NCI-H146 treated with DMSO at 0.1 percent for 48 hours (cell line): Measurements from ENCODE around the gene RNF180.
"Not testable (repeated sequence)": the region's sequence is repeated elsewhere in the genome, so short reads cannot be mapped to it uniquely, and the experiment has no call there.

Experiments used
- DNase-seq: peaks from one replicate; lab custom pipeline; 2025; ENCODE audit not compliant: unreplicated experiment; lab: John Stamatoyannopoulos, UW

RNF180 gene

DNA sequence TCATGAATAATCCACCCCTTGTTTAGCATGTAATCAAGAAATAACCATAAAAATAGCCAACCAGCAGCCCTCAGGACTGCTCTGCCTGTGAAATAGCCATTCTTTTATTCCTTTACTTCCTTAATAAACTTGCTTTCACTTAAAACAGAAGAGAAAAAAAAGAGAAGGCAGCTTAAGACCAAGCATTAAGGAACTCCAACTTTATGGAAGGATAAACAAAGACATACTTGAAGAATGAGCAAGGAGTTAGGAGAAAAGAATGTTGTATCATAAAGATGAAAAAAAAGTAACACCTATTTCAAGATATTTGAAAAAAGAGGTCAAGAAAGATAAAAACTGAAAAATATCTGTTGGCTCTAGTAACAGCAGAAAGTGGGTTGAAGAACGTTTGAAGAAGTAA, 107.6 kb downstream of the RNF180 start:
- DNase-seq = no peak

DNA sequence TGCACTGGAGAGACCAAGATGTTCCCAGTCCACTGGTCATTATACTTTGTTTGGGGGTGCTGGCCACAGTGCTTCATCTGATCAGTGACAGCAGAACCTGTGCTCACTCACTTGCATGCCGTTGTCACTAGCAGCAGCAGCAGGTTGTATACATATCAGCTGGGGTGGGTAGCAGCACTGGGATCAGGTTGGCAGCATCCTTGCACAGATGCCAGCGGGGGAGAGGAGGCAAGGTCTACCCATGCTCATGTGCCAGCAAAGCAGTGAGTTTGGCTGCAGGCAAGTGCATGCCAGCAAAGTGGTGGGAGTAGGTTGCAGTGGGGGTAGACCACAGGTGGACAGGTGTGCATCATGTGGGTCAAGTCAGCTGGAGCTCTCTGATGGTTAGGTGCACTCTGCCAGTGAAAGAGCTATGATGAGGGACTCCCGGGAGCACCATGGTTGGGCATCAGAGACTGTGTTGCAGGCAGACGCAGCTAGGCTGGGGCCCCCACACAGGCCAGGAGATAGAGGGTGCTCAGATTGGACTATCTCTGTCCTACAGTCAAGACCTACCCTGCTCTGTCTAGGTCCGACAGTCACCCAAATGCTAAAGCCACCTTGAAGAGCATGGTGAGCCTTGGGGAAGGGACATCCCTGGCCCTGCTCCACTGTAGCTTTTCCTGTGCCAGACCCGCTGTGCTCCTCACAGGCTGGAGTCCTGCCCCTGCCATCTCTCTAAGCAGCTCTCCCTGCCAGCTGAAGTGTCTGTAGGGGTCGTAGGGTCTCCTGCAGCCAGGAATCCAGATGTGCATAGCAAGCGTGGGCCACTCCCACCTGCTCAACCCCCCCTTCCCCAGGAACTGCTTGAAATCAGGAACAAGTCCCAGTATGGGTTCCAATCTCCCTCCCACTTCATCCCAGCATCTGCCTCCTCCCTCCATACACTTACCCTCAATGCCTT, 119.8 kb downstream of the RNF180 start:
- no peak for DNase-seq

DNA sequence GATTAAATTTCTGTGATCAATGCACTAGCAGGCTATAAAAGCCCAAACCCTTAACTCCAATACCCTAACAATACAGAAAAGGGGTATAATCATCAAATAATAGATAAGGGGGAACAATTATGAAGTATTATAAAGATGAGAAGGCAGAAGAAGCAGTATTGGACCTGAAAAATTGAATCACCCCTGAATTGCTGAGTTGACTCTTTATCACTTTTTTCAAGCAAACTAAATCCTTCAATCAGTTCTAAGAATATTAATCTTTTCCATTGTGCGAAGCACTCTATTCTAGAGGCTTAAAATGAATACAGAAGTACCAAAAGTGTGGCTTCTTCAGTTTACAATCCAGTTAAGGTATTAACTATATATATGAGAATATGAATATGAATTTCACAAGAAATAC, 120.7 kb downstream of the RNF180 start:
- no peak for DNase-seq

DNA sequence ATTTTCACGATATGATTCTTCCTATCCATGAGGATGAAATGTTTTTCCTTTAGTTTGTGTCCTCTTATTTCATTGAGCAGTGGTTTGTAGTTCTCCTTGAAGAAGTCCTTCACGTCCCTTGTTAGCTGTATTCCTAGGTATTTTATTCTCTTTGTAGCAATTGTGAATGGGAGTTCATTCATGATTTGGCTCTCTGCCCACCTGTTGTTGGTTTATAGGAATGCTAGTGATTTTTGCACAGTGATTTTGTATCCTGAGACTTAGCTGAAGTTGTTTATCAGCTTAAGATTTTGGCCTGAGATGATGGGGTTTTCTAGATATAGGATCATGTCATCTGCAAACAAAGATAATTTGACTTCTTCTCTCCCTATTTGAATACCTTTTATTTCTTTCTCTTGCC, 122.9 kb downstream of the RNF180 start:
- DNase-seq = not testable (repeated sequence)

DNA sequence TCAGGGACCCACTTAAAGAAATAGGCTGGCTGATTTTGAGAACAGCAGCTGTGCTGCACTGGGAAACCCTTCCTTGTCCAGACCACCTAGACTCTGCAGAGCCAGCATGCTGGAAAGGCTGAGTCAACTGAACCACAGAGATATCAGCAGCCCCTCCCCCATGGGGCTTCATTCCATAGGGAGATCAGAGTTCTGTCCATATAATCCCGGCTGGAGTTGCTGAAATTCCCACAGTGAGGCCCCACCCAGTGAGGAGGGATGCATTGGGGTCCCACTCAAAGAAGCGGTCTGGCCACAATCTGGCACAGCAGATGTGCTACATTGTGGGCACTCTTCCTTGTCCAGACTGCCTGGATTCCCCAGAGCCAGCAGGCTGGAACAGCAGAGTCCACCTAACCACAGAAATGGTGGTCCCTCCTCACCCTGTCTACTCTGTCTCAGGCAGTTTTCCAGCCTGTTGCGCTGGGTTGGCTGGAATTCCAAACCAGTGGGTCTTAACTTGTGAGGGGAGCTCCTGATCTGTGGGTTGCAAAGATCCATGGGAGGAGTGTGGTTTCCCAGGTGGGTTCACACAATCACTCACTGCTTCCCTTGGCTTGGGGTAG, 127.1 kb downstream of the RNF180 start:
- no peak for DNase-seq

DNA sequence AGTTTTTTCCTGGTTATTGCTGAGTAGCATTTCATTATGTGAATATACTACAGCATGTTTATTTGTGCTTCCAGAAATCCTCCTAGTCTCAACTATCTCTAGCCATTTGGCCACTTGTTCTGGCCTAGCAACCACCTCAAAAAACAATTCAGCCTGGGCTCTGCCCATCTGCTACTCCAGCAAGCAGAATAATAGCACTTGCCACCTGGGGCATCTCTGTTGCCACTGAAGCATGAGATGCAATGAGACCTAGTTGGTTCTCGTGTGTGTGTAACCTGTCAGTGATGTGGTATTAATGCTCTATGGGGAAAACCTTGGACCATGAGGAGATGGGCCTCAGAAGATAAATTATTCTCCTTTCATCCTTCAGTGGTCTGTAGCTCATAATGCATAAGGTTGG, 129.5 kb downstream of the RNF180 start:
- no peak for DNase-seq

DNA sequence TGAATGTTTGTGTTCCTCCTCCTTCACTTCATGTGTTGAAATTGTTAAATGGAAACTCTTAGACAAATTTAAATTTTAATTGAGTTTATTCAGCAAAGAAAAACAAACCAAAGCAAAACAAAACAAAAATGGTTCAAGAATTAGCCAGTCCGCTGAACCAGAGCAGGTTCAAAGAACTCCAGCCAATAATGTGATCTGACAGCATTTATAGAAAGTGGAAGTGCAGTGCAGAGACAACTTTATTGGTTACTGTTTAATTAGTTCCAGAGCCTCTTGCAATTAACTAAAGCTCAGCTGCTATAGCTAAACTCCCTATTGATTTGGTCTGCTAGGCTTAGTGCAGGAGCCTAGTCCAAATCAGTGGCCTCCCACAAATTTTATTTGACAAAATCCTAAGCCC, 132.9 kb downstream of the RNF180 start:
- no peak for DNase-seq

DNA sequence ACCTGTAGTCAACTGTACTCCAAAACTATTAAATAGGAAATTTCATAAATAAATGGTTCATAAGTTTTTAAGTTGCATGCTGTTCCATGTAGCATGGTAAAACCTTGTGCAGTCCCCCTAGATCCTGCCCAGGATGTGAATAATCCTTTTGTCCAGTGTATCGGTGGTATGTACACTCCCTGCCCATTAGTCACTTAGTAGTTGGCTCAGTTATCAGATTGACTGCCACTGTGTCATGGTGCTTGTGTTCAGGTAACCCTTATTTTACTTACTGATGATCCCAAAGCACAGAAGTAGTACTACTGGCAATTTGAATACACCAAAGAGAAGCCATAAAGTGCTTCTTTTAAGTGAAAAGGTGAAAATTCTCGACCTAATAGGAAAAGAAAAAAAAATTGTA, 134.2 kb downstream of the RNF180 start:
- no peak for DNase-seq

DNA sequence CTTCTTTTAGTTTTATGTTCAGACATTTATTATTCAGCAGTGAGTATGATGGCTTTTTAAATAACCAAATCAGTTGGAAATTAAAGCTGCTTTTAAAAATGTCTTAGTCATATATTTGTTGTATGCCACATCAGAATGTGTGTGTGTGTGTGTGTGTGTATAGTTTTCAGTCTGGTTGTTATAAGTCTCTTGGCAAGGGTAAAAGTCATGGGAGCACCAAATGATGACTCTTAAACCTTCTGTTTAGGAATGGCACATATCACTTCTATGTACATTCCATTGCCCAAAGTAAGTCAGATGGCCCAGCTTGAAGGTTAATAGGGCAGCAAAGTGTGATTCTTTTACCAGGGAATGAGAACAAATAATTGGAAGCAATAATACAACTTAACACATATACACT, 135.9 kb downstream of the RNF180 start:
- no peak for DNase-seq

DNA sequence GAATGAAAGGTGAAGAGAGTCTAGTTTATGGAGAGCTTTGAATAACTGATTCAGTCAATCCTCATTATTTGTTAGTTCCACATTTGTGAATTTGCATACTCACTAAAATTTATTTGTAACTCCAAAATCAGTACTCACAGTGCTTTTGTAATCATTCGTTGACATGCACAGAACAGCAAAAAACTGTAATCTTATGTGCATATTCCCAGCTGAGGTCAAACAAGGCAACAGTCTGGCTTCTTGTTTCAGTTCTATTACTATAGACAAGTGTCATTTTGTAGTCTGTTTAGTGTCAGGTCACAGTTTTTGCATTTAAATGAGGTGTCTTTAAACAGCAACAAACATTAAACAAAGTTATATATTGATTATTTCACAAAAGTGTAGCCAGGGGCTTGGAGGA, 142.5 kb downstream of the RNF180 start:
- DNase-seq = no peak

DNA sequence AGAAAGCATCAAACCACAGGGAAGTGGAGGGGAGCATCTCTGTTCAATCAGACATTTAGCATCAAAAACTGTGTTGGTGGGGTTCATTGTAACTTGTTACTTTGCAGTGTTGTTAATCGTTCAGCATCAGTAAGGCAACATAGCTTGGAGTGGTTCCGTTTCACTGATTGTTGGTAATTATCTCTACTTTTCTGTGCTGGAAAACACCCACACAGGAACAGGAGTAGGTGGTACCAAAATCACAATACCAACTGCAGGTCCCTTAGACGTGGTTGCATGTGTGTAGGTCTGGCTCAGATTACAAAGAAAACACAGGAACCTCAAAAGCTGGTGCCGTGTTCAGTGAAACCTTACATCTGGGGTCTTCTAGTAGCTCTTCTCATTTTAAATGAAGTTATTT, 146.8 kb downstream of the RNF180 start:
- DNase-seq = no peak

DNA sequence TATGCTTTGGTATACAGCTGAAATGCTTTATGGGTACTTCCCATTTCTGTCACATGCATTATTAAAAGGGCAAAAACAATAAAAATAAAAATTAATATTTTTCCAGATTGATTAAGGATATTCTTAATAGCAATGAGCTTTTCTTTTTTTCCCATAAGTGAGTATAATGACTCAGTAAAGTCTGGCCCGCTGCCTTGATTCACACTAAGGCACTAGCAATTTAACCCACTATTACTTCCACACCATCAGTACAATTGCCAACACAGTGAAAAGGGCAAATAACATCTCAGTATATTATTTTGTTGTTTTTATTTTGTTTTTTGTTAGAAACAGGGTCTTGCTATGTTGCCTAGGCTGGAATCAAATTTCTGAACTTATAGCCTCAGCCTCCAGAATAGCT, 150.1 kb downstream of the RNF180 start:
- DNase-seq = no peak

DNA sequence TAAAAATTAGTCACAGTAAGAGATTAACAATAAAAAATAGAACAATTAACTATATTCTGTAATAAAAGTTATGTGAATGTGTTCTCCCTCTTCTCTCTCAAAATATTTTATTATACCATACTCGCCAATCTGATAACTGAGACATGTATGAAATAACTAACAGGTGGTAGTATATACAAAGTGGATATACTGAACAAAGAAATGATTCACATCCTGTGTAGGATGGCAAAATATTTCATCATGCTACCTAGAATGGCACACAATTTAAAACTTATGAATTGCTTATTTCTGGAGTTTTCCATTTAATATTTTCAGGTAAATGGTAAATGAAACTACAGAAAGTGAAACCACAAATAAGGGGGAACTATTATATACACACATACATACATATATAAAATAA, 152.5 kb downstream of the RNF180 start:
- no peak for DNase-seq

DNA sequence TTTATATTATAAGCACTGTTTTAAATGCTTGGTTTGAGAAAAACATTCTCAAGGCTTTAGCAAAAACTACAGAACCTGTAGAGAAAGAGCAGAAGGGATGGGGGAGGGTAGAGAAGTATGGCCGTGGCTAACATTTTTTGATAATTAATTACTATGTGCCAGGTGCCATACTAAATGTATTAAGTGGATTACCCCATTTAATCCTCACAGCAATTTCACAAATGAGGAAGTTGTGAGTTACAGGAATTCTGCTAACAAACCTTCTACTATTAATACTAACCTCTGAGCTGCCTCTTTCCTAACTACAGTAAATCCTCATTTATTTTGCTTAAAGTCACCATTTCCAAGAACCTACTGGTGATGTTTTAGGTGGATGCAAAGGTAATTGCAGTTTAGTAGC, 157.9 kb downstream of the RNF180 start:
- DNase-seq = no peak

DNA sequence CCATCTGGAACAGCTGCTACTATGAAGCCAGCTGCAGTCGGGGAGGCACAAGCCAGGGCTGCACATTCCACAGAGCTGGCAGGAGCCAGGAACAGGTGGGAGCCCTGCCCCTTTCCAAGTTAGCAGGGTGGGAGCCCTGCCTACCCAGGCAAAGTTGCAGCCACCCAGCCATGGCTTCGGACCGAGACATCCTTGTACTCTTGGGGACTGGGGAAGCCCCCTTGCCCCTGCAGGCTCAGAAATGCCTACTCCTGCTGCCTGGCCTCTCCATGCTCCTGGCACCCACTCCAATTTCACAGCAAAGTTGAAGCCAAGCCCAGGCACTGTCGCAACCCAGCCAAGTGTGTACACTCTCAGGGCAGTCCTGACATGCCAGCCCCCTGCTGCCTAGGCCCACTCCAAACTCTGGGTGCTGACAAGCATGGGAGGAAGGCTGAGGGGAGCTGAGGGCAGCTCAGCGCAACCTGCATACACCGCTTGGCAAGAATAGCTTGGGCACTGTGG, 165.1 kb downstream of the RNF180 start:
- no peak for DNase-seq

DNA sequence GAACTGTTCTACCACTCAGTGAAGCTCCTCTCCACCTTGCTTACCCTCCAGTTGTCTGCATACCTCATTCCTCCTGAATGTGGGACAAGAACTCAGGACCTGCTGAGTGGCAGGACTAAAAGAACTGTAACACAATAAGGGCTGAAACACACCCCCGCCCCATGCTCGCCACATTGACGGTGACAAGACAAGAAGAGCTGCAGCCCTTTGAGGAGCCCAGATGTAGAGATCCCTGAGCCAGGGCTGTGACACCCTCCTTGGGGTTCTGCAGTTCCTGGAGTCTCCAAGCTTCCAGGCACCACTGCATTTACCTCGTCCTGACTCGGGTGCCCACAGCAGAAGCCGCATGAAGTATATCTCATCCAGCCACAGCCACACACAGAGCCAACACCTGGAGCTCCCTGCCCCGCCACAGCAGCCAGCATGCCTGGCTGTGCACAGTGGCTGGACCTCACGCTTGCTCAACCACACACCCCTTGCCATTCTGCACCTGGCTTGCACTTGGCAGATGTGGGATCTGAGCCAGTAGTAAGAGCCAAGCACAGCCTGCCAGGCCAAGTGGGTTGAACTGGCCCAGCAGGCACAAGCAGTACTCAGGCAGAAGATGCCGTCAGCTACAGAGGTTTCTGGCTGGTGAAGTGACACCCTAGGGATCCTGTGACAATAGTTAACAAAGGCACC, 166.1 kb downstream of the RNF180 start:
- no peak for DNase-seq

DNA sequence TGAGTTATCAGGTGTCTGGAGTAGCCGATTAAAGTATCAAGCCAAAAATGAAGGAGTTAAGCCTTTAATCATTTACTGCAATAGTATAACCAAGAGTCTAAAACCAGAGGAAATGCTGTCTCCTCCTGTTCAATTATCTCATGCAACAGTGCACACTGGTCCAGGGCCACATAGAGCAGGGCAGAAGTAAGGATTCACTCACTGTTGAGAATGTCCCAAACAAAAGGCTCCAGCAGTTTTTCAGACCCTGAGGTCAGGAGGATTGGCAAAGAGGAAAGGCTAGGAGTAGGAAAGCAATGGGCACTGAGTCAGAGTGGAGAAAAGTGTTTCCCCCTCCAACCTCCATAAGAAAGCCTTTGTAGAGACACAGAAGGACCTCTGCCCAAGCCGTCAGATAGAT, 168.2 kb downstream of the RNF180 start:
- no peak for DNase-seq

DNA sequence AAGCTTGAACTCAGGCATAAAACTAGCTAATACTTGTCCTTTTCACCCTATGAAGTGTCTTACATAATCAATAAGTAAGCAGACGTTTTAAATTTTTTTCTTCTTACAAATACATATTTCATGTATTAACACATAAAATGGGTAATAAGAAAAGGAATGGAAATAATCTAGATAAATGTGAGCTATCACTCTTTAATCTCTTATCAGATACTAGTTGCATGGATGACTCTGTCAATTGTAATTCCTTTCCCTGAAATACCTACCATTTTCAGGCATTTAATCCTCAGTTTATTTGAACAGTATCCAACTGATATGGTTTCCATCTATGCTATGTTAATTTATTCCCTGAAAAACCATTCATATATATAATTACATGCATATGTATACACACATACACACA, 174.1 kb downstream of the RNF180 start:
- no peak for DNase-seq

DNA sequence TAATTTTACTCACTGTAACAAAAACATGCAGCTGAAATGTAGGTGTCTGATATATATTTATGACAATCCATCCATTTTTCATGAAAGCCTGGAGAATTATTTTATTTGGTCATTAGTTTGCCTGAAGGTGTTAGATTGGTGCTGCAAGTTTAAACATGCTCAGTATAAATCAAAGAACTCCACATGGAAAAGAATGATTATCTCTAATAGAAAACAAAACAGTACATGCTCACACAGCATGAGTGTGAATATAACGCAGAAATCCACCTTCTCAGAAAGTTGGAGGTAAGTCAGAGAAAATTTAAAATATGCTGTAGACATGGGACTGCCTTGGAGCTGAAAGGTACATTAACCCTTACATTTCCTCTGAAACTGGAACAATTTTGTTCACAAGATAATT, 174.7 kb downstream of the RNF180 start:
- no peak for DNase-seq

DNA sequence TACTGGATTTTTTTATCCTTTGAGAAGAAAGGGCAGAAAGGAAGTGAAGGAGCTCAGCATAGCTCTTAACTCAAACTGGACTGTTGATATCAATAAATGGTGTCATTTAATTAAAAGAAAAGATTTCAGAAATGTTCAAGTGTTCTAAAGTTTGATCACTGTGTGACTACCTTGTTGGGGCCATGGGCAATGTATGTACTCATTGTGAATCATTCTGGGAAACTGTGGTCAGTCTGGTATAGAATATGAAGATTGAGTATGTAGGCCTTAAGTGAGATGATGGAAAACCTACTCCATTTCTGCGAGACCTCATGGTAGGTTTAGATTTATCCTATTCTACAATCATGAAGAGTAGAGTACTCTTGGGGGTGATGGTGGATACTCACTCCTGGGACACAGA, 175.7 kb downstream of the RNF180 start:
- no peak for DNase-seq

DNA sequence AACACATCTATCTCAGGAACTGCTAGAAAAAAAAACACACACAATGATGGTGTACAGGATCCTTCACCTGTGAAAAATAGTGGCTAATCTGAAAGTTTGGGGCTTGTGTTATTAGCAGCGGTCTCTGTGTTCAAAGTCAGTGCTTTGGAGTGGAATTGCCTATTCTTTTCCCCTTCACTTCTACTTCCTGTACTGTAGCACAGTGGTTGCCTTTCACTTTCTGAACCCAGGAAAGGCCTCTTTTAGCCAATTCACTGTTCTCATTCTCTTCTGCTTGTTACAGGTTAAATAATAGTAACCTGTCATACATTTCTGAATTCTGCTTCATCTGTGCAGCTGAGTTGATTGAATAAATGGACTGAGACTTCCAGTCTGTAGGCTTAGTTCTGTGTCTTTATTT, 178.9 kb downstream of the RNF180 start:
- no peak for DNase-seq

DNA sequence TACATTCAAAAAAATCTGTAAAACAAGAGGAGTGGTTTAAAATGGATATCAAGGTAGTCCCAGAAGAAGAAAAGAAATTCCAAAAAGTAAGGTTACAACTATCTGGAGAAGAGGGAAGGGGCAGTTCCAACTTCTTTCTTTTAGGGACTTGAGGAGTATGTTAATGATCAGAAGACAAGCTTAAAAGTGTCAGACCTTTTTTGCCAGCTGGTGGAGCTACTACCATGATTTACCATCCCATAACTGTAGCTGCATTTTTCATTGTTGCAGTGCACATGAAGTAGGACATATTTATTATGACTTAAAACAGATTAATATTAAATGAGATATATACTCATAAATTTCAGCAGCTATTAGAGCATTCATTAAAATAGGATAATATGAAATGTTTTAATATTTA, 181.7 kb downstream of the RNF180 start:
- DNase-seq = no peak
